ENCODE results near the gene AFP. TPM values are rescaled to one million over a fixed set of nuclear protein-coding genes. Genes with fewer than 3 reads are reported as not detected.

The AFP gene
- polyA plus RNA-seq, 2 of the 4 experiments (the other 2 are of a cell fraction): 1.8 to 4.5 TPM

DNA sequence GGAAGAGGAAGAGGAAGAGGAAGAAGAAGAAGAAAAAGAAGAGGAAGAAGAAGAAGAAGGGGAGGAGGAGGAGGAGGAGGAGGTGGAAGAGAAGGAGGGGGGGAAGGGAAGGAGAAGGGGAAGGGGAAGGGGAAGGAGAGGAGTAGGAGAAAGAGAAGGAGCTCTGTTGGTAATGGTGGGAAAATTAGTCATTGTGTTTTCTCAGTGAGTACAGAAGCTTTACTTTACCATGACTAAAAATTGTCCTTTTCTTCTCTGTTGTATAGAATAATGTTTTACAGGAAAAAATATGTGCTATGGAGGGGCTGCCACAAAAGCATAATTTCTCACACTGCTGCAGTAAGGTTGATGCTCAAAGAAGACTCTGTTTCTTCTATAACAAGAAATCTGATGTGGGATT, 49.6 kb downstream of the AFP start:
- no peak for DNase-seq (ENCODE audit: low read depth in 1 of 2, low spot score in 1 of 2)
- CTCF ChIA-PET: no interaction called here
- Histone ChIP-seq H3K4me3 (no peak overlapping the region), H3K9me3 (no peaks in the 10 kb centered on the region), H3K4me1 (no peaks in the 10 kb centered on the region), H3K4me2 (no peak overlapping the region), H3K27ac (no peak overlapping the region)
- POLR2A ChIA-PET: no interaction called here
- no peak for ATAC-seq
- FAIRE-seq: no peak
- no peak for TF ChIP-seq HOXB5 (CRISPR knock-in tag; IDR thresholded peaks at IDR 0.05)
- no peak for TF ChIP-seq ESRRA (IDR thresholded peaks at IDR 0.05; ENCODE audit: borderline replicate concordance, low read length)
- TF ChIP-seq BHLHE40 (IDR thresholded peaks at IDR 0.05; ENCODE audit: low read depth, low read length): no peak
- TF ChIP-seq, protein P1, sequence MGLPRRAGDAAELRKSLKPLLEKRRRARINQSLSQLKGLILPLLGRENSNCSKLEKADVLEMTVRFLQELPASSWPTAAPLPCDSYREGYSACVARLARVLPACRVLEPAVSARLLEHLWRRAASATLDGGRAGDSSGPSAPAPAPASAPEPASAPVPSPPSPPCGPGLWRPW (IDR thresholded peaks at IDR 0.05): no peak
- no peak for TF ChIP-seq JUN (IDR thresholded peaks at IDR 0.05)
- TF ChIP-seq, protein P2, sequence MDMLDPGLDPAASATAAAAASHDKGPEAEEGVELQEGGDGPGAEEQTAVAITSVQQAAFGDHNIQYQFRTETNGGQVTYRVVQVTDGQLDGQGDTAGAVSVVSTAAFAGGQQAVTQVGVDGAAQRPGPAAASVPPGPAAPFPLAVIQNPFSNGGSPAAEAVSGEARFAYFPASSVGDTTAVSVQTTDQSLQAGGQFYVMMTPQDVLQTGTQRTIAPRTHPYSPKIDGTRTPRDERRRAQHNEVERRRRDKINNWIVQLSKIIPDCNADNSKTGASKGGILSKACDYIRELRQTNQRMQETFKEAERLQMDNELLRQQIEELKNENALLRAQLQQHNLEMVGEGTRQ (IDR thresholded peaks at IDR 0.05): no peak
- no peak for TF ChIP-seq HOXA7 (CRISPR knock-in tag; IDR thresholded peaks at IDR 0.05)
- TF ChIP-seq EHMT2 (IDR thresholded peaks at IDR 0.05; ENCODE audit: low read depth): no peak

DNA sequence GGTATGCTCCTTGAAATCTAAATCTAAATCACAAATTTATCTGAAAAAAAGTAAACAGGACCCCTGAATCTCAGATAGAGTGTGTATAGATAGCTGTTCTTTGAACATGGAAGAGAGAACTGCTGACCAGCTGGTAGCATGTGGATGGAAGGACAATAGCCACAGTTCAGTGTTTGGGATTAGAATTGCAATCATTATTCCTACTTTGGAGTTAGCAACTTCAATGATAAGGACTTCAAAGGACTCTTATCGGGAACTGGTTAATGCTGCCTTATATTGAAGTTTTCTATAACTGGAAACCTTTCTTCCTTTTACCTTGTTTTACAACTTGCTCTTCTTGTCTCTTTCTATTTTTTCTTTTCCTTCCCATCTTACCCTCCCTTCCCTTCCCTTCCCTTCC, 50.5 kb downstream of the AFP start:
- Histone ChIP-seq H3K27ac (no peak overlapping the region), H3K4me2 (no peak overlapping the region), H3K9me3 (no peaks in the 10 kb centered on the region), H3K4me1 (no peaks in the 10 kb centered on the region), H3K4me3 (no peak overlapping the region)
- ATAC-seq (no peak), FAIRE-seq (no peak), DNase-seq (ENCODE audit: low read depth in 1 of 2, low spot score in 1 of 2) (no peak)
- 100% methylated on average over 1 of the region's 1 CpG for WGBS (ENCODE audit: missing lambda C conversion rate)
- POLR2A ChIA-PET: no interaction called here
- CTCF ChIA-PET: no interaction called here
- TF ChIP-seq JUN (IDR thresholded peaks at IDR 0.05): no peak
- no peak for TF ChIP-seq NR3C1 (IDR thresholded peaks at IDR 0.05)
- TF ChIP-seq, protein P3, sequence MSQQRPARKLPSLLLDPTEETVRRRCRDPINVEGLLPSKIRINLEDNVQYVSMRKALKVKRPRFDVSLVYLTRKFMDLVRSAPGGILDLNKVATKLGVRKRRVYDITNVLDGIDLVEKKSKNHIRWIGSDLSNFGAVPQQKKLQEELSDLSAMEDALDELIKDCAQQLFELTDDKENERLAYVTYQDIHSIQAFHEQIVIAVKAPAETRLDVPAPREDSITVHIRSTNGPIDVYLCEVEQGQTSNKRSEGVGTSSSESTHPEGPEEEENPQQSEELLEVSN (IDR thresholded peaks at IDR 0.05; ENCODE audit: borderline replicate concordance, low read depth): no peak
- TF ChIP-seq MYC (IDR thresholded peaks at IDR 0.05; ENCODE audit: borderline replicate concordance, low read length): no peak
- no peak for TF ChIP-seq CHD4 (IDR thresholded peaks at IDR 0.05; ENCODE audit: borderline replicate concordance)
- no peak for TF ChIP-seq CHD2 (IDR thresholded peaks at IDR 0.05; ENCODE audit: low read length, partially characterized antibody)
- no peak for TF ChIP-seq EHMT2 (IDR thresholded peaks at IDR 0.05; ENCODE audit: low read depth)
- no peak for TF ChIP-seq POLR2AphosphoS2 (conservative IDR thresholded peaks at IDR 0.05; ENCODE audit: low read length)

DNA sequence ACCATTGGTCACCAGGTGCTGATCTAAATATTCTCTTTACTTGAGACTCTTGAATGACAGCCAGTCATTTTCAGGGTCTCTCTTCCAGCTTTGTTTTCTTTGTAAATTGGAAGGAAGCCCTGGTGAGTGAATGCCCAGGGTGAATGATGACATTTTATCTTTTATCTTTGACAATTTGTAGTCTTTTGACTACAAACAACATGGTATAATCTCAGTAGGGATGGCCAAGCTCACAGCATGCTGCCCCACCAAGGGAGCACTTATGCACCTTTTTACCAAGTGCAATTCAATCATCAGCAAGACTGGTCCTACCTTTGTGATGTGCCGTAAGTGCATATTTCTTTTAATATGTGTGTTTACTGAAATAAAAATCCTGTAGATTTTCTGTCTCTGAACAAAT, 51.2 kb downstream of the AFP start:
- FAIRE-seq: no peak
- no peak for ATAC-seq
- POLR2A ChIA-PET: no interaction called here
- WGBS (ENCODE audit: missing lambda C conversion rate): 100% methylated on average over 1 of the region's 1 CpG
- Histone ChIP-seq H3K4me3 (no peak overlapping the region), H3K4me1 (no peaks in the 10 kb centered on the region), H3K27ac (no peak overlapping the region), H3K9me3 (no peaks in the 10 kb centered on the region), H3K4me2 (no peak overlapping the region)
- TF ChIP-seq BHLHE40 (IDR thresholded peaks at IDR 0.05; ENCODE audit: low read depth, low read length) (no peak), RARB (CRISPR knock-in tag; IDR thresholded peaks at IDR 0.05) (no peak), RFX5 (IDR thresholded peaks at IDR 0.05) (no peak), HOXB13 (CRISPR knock-in tag; IDR thresholded peaks at IDR 0.05; ENCODE audit: low read depth) (no peak), EP300 (IDR thresholded peaks at IDR 0.05) (no peak), EHMT2 (IDR thresholded peaks at IDR 0.05; ENCODE audit: low read depth) (no peak)
- no peak for DNase-seq (ENCODE audit: low read depth in 1 of 2, low spot score in 1 of 2)
- CTCF ChIA-PET: no interaction called here

DNA sequence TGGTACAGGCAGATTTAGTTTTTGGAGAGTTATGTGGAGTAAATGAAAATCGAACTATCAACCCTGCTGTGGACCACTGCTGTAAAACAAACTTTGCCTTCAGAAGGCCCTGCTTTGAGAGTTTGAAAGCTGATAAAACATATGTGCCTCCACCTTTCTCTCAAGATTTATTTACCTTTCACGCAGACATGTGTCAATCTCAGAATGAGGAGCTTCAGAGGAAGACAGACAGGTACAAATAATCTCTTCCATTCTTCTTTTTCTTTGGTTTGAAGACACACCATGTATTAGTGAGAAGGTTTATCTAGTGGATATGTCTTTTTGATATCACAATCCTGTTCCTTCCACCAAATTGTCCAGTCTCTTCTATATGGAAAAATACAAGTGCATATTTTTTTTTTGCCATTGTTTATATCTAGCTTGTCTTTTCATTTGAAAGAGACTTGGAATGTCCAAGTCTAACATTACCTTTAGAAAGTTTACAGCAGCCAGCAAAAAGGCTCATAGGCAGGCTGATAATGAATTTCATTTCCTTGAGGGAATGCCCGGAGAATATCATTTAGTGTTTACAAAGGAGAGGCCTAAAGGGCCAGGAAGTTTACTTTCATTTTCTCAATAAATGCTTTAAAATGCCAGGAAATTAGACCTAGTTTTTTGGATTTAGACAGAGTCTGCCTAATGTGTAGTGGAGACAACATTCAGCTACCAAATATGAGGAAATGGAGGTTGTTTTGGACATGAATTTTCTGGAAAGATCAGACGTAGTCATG, 64.2 kb downstream of the AFP start:
- CTCF ChIA-PET: no interaction called here
- Histone ChIP-seq H3K27ac (peak overlapping the region; percentile 41 to 67; a peak in 5 of 6 replicates), H3K4me1 (0 out of 3 replicates have a peak, but pooled peaks cover 3% of the 10 kb centered on the region), H3K4me3 (peak overlapping the region; percentile 10; the same call in 1 of the 3 replicates), H3K9me3 (no peaks in the 10 kb centered on the region), H3K4me2 (peak overlapping the region; percentile 78)
- POLR2A ChIA-PET: no interaction called here
- ATAC-seq (no peak), FAIRE-seq (no peak), DNase-seq (ENCODE audit: low read depth in 1 of 2, low spot score in 1 of 2) (no peak)
- TF ChIP-seq CBX2 (IDR thresholded peaks at IDR 0.05; ENCODE audit: borderline replicate concordance, low read depth) (no peak), RAD21 (conservative IDR thresholded peaks at IDR 0.05 in 1 of 2, IDR thresholded peaks at IDR 0.05 in 1 of 2) (no peak), ESRRA (IDR thresholded peaks at IDR 0.05; ENCODE audit: borderline replicate concordance, low read length) (no peak), HEYL (CRISPR knock-in tag; IDR thresholded peaks at IDR 0.05) (no peak), KDM5A (IDR thresholded peaks at IDR 0.05) (no peak), EHF (CRISPR knock-in tag; IDR thresholded peaks at IDR 0.05) (no peak)
- TF ChIP-seq, protein P4, sequence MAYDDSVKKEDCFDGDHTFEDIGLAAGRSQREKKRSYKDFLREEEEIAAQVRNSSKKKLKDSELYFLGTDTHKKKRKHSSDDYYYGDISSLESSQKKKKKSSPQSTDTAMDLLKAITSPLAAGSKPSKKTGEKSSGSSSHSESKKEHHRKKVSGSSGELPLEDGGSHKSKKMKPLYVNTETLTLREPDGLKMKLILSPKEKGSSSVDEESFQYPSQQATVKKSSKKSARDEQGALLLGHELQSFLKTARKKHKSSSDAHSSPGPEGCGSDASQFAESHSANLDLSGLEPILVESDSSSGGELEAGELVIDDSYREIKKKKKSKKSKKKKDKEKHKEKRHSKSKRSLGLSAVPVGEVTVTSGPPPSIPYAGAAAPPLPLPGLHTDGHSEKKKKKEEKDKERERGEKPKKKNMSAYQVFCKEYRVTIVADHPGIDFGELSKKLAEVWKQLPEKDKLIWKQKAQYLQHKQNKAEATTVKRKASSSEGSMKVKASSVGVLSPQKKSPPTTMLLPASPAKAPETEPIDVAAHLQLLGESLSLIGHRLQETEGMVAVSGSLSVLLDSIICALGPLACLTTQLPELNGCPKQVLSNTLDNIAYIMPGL (CRISPR knock-in tag; IDR thresholded peaks at IDR 0.05; ENCODE audit: borderline replicate concordance): no peak
- TF ChIP-seq, protein P3 (IDR thresholded peaks at IDR 0.05; ENCODE audit: borderline replicate concordance, low read depth): no peak
- WGBS (ENCODE audit: missing lambda C conversion rate): 48% methylated on average over 4 of the region's 4 CpGs
